Fibroblast of mammary gland (primary cell): ENCODE data around the gene GSTM4.

Experiments used
- DNase-seq: peaks from one replicate; pipeline ENCODE4 v3.0.0-alpha.2; 2010; ENCODE audit warnings: low read depth
- H3K4me3 ChIP-seq: 2 replicates; pipeline ENCODE4 v1.5.1; 2011; ENCODE audit warnings: low read depth, mild to moderate bottlenecking, low read length, moderate library complexity; ENCODE audit not compliant: control insufficient read depth
- TF ChIP-seq, protein P1 (sequence below): conservative IDR thresholded peaks from 2 replicates; pipeline ENCODE4 v1.5.1; 2011; ENCODE audit warnings: low read depth, low read length, inconsistent platforms; ENCODE audit not compliant: control insufficient read depth, insufficient read depth

GSTM4 gene

DNA sequence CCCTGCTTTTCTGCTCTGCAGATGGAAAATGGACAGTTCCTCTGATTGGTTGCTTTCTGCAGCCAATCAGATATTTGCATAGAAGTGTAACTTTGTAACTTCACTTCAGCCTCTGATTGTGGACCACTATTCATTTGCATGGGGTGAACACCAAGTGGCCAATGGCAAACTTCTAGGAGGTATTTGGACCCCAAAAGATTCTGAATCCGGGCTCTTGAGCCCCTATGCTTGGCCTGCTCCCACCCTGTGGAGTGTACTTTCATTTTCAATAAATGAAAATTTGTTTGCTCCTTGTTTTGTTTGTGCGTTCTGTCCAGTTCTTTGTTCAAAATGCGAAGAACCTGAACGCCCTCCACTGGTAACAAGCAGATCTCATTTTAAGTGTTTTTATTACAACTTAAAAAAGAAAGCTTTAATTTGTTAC, 6.4 kb upstream of the GSTM4 start:
- H3K4me3 ChIP-seq = peak overlapping the region; percentile 44
- TF ChIP-seq, protein P1, sequence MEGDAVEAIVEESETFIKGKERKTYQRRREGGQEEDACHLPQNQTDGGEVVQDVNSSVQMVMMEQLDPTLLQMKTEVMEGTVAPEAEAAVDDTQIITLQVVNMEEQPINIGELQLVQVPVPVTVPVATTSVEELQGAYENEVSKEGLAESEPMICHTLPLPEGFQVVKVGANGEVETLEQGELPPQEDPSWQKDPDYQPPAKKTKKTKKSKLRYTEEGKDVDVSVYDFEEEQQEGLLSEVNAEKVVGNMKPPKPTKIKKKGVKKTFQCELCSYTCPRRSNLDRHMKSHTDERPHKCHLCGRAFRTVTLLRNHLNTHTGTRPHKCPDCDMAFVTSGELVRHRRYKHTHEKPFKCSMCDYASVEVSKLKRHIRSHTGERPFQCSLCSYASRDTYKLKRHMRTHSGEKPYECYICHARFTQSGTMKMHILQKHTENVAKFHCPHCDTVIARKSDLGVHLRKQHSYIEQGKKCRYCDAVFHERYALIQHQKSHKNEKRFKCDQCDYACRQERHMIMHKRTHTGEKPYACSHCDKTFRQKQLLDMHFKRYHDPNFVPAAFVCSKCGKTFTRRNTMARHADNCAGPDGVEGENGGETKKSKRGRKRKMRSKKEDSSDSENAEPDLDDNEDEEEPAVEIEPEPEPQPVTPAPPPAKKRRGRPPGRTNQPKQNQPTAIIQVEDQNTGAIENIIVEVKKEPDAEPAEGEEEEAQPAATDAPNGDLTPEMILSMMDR = peak; percentile 56
- peak; percentile 75 for DNase-seq

DNA sequence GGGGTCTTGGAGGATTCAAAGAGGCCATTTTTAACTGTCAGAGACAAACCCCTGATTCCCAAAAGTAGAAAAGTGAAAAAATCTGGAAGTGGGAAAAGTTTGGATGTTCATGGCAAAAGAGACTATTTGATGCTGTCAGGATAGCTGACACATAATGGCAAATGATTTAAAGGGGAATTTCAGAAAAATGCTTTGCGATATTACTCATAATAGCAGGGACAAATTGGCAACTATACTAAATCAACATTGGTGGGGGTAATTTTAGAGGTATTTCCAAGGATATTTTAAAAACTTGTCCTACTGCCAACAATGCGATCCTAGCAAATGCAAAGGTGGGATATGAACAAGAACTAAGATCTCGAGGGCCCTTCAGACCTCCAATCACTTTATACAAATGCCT, 5.3 kb upstream of the GSTM4 start:
- no peak overlapping the region for H3K4me3 ChIP-seq
- no peak for DNase-seq
- TF ChIP-seq, protein P1 = no peak

DNA sequence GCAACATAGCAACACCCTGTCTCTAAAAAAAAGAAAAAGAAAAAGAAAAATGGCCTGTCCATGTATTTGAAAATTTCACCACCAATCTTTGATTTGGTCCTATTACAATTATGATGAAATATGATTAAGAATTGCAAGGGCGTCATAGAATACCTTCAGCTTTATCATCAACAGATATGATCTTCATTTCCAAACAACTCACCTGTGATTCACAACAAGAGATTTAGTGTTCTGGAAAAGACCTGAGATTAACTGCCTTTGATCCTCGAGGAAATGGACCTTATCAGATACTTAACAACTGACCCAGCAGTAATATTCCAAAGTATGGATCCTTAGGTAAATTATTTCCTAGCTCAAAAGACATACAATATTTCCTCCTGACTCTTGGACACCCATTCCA, 3.5 kb upstream of the GSTM4 start:
- no peak overlapping the region for H3K4me3 ChIP-seq
- no peak for DNase-seq
- TF ChIP-seq, protein P1 = no peak

- TF ChIP-seq, protein P1 = no peak
- DNase-seq = no peak
- no peak overlapping the region for H3K4me3 ChIP-seq
Measured at GRCh38 chr1:109653306-109653705, 2.6 kb upstream of the GSTM4 start.

DNA sequence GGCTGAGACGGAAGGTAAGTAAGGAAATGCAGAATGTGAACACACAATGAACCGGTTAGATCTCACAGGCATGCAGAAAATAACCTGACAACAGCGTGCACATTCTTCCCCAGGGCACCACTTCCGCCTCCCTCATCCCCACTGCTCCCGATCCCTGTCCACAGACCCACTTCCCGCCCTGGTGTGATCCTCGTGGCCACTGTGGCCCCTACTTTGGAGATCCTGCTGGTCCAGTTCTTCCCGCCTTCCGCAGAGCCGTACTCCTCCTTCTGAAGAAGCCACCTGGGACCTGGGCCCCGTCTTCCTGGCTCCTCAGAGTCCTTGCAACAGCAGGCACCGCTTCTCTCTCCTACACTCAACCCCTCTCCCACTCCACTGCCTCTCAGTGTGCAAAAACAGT, 1.4 kb upstream of the GSTM4 start:
- TF ChIP-seq, protein P1 = no peak
- no peak overlapping the region for H3K4me3 ChIP-seq
- no peak for DNase-seq

GRCh38 chr1:109657395-109657794, 1.5 kb downstream of the GSTM4 start:
- H3K4me3 ChIP-seq = no peak overlapping the region
- DNase-seq = no peak
- TF ChIP-seq, protein P1 = no peak

- no peak for DNase-seq
- no peak overlapping the region for H3K4me3 ChIP-seq
- TF ChIP-seq, protein P1 = no peak
Measured at GRCh38 chr1:109657970-109658369, 2.1 kb downstream of the GSTM4 start.
